Effector memory CD4-positive, alpha-beta T cell (primary cell): ENCODE data around the gene RHBDD1.
A peak's percentile ranks its signal among the peaks of the same experiment; 100 is the strongest.

Experiments
- DNase-seq, 3 donors: peaks; one replicate each; pipeline ENCODE4 v3.0.0-alpha.2; 2020
- H3K27ac ChIP-seq: 2 replicates; pipeline ENCODE4 v1.7.0; 2013; ENCODE audit warnings: mild to moderate bottlenecking, low read length, moderate library complexity; ENCODE audit not compliant: insufficient read depth, poor library complexity, severe bottlenecking
- H3K27me3 ChIP-seq: replicated peaks from 2 replicates; pipeline ENCODE4 v1.7.0; 2013; ENCODE audit warnings: mild to moderate bottlenecking, low read length; ENCODE audit not compliant: insufficient read depth, control insufficient read depth, poor library complexity, severe bottlenecking
- H3K36me3 ChIP-seq: 2 replicates; pipeline ENCODE4 v1.7.0; 2013; ENCODE audit warnings: mild to moderate bottlenecking, low read length, moderate library complexity; ENCODE audit not compliant: control insufficient read depth, insufficient read depth
- H3K4me1 ChIP-seq: 2 replicates; pipeline ENCODE4 v1.7.0; 2013; ENCODE audit warnings: low read length, mild to moderate bottlenecking; ENCODE audit not compliant: control insufficient read depth, insufficient read depth, poor library complexity, severe bottlenecking
- H3K4me3 ChIP-seq: 2 replicates; pipeline ENCODE4 v1.7.0; 2013; ENCODE audit warnings: low read length, low read depth, mild to moderate bottlenecking; ENCODE audit not compliant: insufficient read depth, poor library complexity, severe bottlenecking
- H3K9me3 ChIP-seq: 2 replicates; pipeline ENCODE4 v1.7.0; 2013; ENCODE audit warnings: mild to moderate bottlenecking, low read length, moderate library complexity; ENCODE audit not compliant: control insufficient read depth

RHBDD1 gene

DNA sequence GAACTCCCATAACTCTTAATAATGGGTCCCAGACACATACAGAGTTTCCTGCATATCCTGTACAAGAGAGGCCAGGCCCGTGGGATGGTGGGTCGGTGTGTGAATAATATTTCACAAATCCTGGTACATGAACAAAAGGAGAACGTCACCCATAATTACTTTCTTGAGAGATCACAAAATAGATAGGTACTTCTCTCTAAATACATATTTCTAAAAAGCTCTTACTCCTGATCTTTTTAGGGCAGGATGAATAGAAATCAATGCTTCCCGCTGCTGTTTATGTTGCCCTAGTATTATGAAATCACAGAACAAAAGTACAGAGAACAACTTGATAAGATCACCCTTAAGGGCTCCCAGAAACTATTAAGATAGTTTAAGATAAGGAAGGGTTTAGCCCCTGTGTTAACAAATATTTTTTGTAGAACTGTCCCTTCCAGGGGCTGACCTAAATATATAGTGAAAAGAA lies 41.6 kb upstream of the RHBDD1 start:
- H3K4me3 ChIP-seq: no peak overlapping the region
- H3K27ac ChIP-seq: no peak overlapping the region
- no peak for DNase-seq
- H3K27me3 ChIP-seq: no peaks in the 10 kb centered on the region
- H3K4me1 ChIP-seq: peaks cover 20% of the 10 kb centered on the region
- no peaks in the 10 kb centered on the region for H3K36me3 ChIP-seq
- no peaks in the 10 kb centered on the region for H3K9me3 ChIP-seq

DNA sequence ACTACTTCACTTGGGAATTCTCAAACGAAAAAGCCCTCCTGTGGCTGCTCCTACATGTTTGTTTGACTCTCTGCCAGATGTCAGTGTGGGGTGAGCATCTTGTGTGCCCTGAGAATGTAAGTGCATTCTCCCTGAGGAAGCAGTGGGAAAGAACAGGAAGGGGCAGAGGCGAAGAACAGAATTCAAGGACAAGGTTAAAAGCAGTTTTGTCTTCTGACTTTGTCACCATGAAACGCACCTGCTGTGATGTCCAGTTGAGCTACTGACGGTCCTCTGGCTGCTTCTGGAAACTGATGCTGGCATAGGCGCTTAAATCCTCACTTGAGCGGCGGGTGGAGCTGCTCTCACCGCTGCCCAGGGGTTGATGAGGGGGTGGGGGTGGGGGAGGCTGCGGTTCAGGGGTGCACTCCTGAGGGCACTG lies 41.1 kb upstream of the RHBDD1 start:
- Histone ChIP-seq H3K36me3 (no peaks in the 10 kb centered on the region), H3K4me1 (peaks cover 23% of the 10 kb centered on the region), H3K9me3 (no peaks in the 10 kb centered on the region), H3K27me3 (no peaks in the 10 kb centered on the region), H3K27ac (no peak overlapping the region), H3K4me3 (no peak overlapping the region)
- no peak for DNase-seq

DNA sequence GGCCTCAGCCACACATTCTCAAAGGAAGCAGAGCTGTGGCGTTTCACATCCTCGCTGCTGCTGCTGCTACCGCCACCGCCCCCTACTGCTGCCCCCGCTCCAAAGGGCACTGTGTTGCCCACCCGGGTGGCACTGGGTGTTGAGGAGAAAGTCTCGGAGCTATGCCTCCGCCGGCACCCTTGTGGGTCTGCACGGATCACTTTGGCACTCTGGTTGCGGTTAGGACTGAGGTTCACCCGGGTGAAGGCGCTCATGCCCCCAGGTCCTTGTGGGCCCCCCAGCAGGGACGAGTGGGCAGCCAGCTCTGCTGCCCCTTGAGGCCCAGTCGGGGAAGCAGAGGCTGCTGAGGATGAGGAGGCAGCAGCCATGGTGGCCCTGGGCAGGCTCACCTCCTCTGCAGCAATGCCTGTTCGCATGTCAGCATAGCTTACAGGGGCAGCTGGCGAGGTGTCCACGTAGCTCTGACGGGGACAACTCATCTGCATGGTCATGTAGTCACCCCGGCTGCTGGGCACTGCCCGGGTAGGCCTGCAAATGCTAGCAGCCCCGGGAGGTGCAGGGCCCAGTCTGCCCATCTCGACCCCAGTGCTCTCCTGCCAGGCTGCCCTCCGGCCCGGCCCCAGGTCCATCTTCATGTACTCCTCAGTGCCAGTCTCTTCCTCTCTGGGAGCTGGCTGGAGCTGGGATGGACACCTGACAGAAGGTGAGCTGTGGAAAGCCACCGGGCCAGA lies 40.4 kb upstream of the RHBDD1 start:
- no peak overlapping the region for H3K4me3 ChIP-seq
- H3K27ac ChIP-seq: no peak overlapping the region
- H3K9me3 ChIP-seq: no peaks in the 10 kb centered on the region
- no peaks in the 10 kb centered on the region for H3K27me3 ChIP-seq
- DNase-seq: no peak
- H3K4me1 ChIP-seq: peaks cover 29% of the 10 kb centered on the region
- no peaks in the 10 kb centered on the region for H3K36me3 ChIP-seq

DNA sequence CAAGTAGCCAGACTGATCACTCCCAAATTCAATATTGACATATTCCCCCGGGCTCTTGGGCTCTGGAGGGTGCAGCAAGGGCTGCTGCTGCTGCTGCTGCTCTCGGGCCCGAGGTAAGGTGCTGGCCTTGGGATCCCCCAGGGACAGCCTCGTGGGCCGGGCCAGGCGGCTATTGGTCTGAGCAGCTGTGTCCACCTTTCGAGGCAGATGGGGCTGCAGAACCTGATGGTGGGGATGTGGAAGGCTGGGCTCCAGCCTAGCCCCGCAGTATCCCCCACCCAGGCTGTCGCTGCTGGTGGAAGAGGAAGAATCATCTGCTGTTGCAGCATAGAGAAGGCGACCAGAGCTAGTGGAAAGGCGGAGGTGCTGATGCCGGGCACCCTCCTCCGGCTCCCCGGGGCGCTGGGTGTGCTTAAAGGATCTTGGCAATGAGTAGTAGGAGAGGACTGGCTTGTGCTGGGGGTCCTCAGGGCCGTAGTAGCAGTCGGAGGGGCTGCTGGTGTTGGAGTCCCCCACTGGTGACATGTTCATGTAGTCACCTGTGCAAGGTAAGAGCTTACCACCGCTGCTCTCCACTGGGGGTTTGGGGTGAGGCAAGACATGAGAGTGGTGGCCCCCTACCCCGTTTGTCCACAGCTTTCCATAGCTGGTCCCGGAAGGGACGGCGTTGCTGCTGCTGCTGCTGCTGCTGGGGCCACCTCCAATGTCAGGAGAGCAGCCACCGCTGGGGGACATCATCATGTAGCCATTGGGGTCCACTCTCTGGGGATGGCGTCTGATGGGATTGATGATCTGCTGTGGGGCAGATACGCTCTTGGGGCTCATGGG lies 39.6 kb upstream of the RHBDD1 start:
- Histone ChIP-seq H3K9me3 (no peaks in the 10 kb centered on the region), H3K36me3 (no peaks in the 10 kb centered on the region), H3K4me1 (peaks cover 30% of the 10 kb centered on the region), H3K27me3 (no peaks in the 10 kb centered on the region), H3K27ac (no peak overlapping the region), H3K4me3 (no peak overlapping the region)
- DNase-seq: no peak

DNA sequence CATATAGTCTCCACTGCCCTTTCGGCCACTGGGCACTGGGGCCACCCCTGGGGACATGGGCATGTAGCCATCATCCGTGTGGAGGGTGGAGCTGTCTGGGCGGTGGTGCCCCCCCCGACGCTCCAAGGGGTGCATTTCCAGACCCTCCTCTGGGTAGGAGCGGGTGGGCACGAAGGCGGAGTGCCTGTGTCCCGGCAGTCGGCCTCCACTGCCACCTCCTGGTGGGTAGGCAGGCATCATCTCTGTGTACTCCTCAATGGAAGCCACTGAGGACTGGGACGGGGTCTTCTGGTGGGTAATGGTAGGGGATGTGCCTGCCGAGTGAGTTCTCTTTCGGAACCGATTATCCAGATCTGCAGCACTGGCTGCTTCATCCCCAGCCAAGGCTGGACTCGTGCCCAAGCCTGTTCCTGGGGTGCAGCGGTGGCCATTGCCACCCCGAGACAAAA lies 39.0 kb upstream of the RHBDD1 start:
- no peak overlapping the region for H3K27ac ChIP-seq
- no peak for DNase-seq
- H3K4me3 ChIP-seq: no peak overlapping the region
- no peaks in the 10 kb centered on the region for H3K27me3 ChIP-seq
- peaks cover 30% of the 10 kb centered on the region for H3K4me1 ChIP-seq
- H3K36me3 ChIP-seq: no peaks in the 10 kb centered on the region
- no peaks in the 10 kb centered on the region for H3K9me3 ChIP-seq

DNA sequence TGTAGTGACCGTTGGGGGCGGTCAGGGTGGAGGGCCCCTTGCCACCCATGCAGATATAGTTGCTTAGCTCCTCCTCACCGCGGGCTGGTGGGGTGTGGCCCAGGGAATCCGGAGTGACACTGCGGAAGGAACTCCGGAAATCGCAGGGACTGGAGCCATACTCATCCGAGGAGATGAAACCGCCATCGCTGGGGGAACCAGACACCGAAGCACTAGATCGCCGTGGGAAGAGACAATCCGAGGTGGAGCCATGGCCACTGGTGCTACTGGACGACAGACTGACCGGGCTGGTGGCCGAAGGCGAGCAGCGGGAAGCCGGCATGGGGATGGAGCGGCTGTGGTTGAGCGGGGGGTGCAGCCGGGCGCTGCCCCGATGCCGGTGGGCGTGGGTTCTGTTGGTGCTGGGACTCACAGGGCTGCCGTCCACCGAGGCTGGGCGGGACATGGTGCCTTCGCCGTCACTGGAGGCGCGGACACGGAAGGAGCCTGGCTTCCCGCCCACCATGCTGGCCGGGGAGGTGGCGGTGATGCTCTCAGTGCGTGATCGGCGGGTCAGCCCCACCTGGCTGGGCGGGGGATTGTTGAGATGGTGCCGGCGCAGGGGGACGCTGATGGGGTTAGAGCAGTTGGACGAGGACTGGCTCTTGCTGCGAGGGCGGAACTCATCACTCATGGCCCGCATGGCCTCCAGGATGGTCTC lies 38.4 kb upstream of the RHBDD1 start:
- H3K27me3 ChIP-seq: no peaks in the 10 kb centered on the region
- peaks cover 24% of the 10 kb centered on the region for H3K4me1 ChIP-seq
- DNase-seq: no peak
- H3K27ac ChIP-seq: no peak overlapping the region
- H3K4me3 ChIP-seq: no peak overlapping the region
- H3K9me3 ChIP-seq: no peaks in the 10 kb centered on the region
- no peaks in the 10 kb centered on the region for H3K36me3 ChIP-seq

DNA sequence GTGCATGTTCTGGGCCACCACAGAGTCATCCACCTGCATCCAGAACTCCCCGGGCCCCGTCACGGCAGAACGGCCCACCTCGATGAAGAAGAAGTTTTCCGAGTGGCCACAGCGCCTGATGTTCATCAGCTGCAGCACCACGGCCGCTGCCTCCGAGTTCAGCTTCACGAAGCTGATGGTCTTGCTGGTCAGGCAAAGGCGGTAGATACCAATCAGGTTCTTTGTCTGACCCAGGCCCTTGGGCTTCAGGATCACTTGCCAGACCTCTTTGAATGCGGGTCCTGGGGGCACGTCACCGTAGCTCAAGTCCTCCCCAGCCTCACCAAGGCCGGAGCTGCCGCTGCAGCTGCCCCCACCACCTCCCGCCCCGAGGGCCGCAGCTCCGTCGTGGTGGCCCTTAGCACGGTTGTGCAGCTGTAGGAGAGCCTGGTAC lies 37.8 kb upstream of the RHBDD1 start:
- no peak for DNase-seq
- Histone ChIP-seq H3K27me3 (no peaks in the 10 kb centered on the region), H3K36me3 (no peaks in the 10 kb centered on the region), H3K4me1 (peaks cover 23% of the 10 kb centered on the region), H3K4me3 (peak overlapping the region; percentile 88), H3K9me3 (no peaks in the 10 kb centered on the region), H3K27ac (no peak overlapping the region)

DNA sequence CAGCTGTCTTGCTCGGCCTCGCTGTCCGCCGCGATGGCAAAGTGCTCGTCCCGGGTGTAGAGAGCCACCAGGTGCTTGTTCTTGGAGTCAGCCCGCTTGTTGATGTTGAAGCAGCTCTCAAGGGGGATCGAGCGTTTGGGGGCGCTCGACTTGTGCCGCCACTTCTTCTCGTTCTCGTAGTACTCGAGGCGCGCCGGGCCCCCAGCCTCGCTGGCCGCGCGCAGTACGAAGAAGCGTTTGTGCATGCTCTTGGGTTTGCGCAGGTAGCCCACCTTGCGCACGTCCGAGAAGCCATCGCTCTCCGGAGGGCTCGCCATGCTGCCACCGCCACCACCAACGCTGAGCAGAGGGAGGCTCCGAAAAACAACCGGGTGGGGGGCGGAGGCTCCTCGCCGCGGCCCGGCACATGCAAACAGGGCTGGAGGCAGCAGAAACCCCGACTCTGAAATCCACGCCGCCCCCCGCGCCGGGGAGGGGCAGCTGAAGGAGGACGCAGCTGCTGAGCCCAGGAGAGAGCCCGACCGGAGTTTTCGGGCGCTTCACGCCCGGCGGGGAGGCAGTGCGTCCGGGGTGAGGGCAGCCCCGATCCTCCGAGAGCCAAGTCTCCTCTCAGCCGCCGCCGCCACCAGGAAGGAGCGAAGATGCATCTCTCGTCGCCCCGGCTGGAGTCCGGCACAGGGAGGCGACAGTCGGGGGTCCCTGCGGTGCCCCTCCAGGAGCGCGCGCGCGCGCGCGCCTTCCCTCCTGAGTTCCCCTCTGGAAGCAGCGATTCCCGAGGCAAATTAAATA lies 37.2 kb upstream of the RHBDD1 start:
- Histone ChIP-seq H3K27ac (peak overlapping the region; percentile 51), H3K27me3 (no peaks in the 10 kb centered on the region), H3K4me3 (peak overlapping the region; percentile 88), H3K4me1 (peaks cover 23% of the 10 kb centered on the region), H3K9me3 (no peaks in the 10 kb centered on the region), H3K36me3 (no peaks in the 10 kb centered on the region)
- DNase-seq: peak in 1 of 3 donors; percentile 12

DNA sequence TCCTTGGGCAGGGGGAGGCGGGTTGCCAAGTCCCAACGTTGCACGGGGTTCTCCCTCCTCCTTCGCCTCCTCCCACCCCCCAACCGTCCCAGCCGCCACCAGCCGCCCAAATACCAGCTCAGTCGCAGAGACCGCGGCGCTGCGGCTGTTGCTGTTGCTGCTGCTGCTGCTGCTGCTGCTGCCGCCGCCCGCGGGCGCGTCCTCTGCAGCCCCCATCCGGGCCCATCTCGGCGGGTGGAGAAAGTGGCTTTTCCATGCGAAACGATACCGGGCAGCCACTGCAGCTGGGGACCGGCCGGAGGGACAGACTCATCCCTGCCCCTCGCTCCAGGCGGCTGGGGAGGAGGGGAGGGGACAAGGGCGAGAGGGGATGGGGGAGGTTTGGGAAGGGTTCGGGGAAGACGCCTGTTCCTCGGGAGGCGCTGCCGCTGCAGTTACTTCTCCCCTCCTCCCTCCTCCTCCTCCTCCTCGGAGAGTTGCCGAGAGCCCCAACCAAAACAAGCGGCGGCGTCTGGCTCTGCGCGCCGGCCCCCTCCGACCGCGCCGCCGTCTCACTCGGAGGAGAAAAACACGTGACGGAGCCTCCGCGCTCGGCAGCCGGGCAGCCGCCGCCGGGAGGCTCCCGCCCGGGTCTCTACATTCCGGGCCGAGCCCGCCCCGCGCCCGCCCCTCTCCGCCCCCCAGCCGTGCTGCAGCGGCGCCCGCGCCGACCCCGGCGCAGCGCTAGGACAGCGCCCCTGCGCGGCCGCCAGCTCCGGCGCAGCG lies 36.5 kb upstream of the RHBDD1 start, which contains the start of gene IRS1:
IRS1 (minus strand) TSS at position 610 of the 765 bp plus-strand sequence. CDS start 1,082 bp downstream, outside the sequence.
- H3K4me3 ChIP-seq: peak within 1 kb of the TSS; percentile 88
- no peaks in the 10 kb centered on the region for H3K36me3 ChIP-seq
- peak within 1 kb of the TSS; percentile 51 for H3K27ac ChIP-seq
- H3K4me1 ChIP-seq: peaks cover 23% of the 10 kb centered on the region
- peak; percentile 39 to 54 (median 44) for DNase-seq
- no peaks in the 10 kb centered on the region for H3K27me3 ChIP-seq
- H3K9me3 ChIP-seq: no peaks in the 10 kb centered on the region
